ENCODE measurements around the gene BMP2. TPM values are rescaled to one million over a fixed set of nuclear protein-coding genes. Genes with fewer than 3 reads are reported as not detected.

The BMP2 gene
- total RNA-seq, 4 donors from 2014 or later, result 12.3 to 36.6 (median 20.3) TPM

GRCh38 chr20:6746901-6747609 lies 20.4 kb upstream of the BMP2 start:
- no peak for TF ChIP-seq CTCF (IDR thresholded peaks at IDR 0.05)
- DNase-seq (ENCODE audit: low spot score), result no peak
- ATAC-seq (ENCODE audit: low FRiP score), result no peak

GRCh38 chr20:6750438-6750837 lies 17.0 kb upstream of the BMP2 start:
- ATAC-seq (ENCODE audit: low FRiP score) (no peak), DNase-seq (ENCODE audit: low spot score) (no peak)
- TF ChIP-seq CTCF (IDR thresholded peaks at IDR 0.05), result no peak

- no peak for TF ChIP-seq CTCF (IDR thresholded peaks at IDR 0.05)
- ATAC-seq (ENCODE audit: low FRiP score), result no peak
- DNase-seq (ENCODE audit: low spot score), result no peak
Observed at GRCh38 chr20:6756693-6757595, 10.5 kb upstream of the BMP2 start.

- TF ChIP-seq CTCF (IDR thresholded peaks at IDR 0.05), result no peak
- ATAC-seq (ENCODE audit: low FRiP score) (no peak), DNase-seq (ENCODE audit: low spot score) (no peak)
Observed at GRCh38 chr20:6764619-6765018, 2.9 kb upstream of the BMP2 start.

GRCh38 chr20:6765469-6766058 lies 1.9 kb upstream of the BMP2 start:
- DNase-seq (ENCODE audit: low spot score), result no peak
- ATAC-seq (ENCODE audit: low FRiP score), result no peak
- no peak for TF ChIP-seq CTCF (IDR thresholded peaks at IDR 0.05)

GRCh38 chr20:6766433-6766832 lies 1.1 kb upstream of the BMP2 start:
- TF ChIP-seq CTCF (IDR thresholded peaks at IDR 0.05), result no peak
- no peak for DNase-seq (ENCODE audit: low spot score)
- no peak for ATAC-seq (ENCODE audit: low FRiP score)
